ENCODE measurements around the gene UNC5C. TPM values are rescaled to one million over a fixed set of nuclear protein-coding genes. Genes with fewer than 3 reads are reported as not detected.

UNC5C gene
- total RNA-seq, 1 donor from 2014 or later = 0.35 TPM

DNA sequence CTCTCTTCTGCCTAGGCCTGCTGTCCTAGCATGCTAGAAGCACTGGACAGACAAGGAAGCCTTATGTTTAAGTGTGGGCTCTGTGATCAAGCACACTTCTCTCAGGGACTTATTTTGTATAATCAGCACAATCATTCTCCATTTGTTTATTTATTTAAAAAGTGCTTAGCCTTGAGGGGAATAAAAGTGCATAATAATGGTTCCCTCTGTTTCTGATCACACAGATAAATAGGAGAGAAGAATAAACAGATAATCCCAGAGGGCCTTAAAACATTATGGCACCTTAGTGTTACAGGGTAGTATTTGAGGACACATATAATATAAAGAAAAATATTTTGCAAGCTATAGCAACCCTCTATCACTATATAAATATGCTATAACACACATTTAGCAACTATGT lies 146.5 kb downstream of the UNC5C start:
- DNase-seq (ENCODE audit: low spot score) = no peak

GRCh38 chr4:95398217-95398616 lies 150.6 kb downstream of the UNC5C start:
- no peak for DNase-seq (ENCODE audit: low spot score)

DNA sequence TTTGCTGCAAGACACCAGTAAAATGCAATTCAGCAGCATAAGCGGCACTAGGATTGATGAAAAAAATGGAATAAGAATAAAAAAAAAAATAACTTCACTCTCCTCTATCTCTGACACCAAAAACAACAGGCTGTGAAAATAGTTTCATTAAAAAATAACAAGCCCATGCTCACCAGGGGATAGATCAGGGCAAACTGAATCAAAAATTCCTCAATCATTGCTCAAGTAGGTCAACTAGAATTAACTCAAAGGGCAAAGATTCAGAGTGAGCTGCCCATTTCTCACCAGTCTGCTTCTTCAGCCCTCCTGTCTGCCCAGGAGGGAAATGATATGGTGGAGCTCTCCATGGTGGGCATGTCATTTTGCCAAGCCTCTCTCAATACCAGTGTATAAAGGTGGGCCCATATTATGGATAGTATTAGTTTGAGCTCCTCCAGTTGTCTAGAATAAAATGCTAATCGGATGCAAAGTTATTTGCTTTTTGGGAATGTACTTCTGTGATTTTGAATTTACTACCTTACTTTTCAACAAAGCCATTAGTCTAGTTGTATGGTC lies 153.9 kb downstream of the UNC5C start:
- no peak for DNase-seq (ENCODE audit: low spot score)

- DNase-seq (ENCODE audit: low spot score) = no peak
Measured at GRCh38 chr4:95393821-95394220, 155.0 kb downstream of the UNC5C start.

DNA sequence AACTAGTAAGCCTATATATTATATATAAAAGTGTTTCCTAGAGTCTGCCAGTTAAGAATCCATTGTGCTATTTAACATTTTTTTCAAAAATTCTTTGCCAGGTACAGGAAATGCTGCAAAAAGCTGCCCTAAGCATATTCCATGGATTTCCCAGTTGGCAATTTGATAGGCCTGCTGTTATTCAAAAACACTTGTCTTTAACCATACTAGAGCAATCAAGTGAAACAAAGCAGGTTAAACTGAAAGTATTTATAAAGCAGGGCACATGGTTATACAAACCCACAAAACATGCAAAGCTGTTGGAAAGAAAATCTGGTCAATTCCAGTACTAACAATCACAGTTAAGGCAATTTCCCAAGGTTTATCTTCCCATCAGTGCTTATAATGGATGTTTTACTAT lies 159.9 kb downstream of the UNC5C start:
- DNase-seq (ENCODE audit: low spot score) = no peak

- no peak for DNase-seq (ENCODE audit: low spot score)
Measured at GRCh38 chr4:95387719-95388118, 161.1 kb downstream of the UNC5C start.

DNA sequence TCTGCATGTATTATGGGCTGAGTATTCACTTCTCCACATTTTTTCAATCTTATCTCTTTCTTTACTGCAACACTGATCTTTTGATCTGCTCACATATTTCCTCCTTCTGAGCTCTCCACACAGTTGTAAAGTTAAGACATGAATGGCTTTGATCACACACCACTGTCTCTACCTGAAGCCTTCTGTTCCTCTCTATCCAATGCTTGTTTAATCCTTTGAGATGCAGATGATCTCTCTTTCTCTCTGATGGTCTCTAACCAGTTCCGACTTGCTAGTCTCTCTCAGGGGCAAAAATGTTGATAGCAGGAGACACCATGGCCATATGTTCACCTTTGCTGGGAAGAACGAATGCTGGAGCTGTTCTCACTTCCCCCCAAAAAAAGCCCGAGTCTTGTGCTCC lies 162.4 kb downstream of the UNC5C start:
- DNase-seq (ENCODE audit: low spot score) = no peak

DNA sequence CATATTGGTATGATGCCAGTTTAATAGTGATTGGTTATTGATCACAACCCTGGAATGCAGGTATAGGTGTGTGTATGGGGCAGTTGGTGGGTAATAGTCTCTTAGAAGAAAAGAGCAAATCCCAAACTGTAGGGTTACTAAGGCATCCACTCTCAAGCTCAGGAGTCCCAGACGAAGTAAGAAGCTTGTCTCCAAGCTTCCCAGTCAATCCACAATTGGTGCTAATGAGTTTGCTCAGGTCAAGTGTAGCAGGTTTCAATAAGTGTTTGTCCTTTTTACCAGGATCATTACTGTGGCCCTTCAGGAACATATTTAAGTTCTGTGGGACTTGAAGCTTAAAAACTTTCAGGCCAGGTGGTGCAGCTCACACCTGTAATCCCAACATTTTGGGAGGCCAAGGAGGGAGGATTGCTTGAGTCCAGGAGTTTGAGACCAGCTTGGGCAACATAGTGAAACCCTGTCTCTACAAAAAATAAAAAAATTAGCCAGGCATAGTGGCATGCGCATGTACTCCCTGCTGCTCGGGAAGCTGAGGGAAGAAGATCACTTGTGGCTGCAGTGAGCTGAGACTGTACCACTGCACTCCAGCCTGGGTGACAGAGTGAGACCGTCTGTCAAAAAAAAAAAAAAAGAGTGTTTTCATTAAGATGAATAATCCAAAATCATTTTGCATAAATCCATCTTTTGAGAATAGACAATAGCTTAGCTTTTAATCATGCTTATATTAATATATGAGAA lies 166.8 kb downstream of the UNC5C start:
- no peak for DNase-seq (ENCODE audit: low spot score)

DNA sequence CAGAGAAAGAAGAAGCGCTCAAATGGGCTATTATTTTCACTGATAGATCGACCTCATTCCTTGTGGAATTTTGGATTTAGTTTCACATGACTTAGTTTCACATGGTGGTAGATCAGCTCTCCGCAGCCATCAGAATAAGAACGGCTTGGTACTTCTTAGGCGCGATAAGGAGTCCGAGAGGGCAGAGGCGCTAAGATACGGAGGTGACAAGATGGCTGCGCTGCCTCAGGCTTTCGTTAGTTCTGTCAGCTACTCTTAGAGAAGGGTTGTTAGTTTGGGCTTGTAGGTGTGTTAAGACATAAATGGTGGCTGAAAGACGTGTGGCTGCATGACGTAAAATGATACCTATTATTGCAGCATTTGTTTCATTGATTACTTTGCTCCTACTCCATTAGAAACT lies 169.1 kb downstream of the UNC5C start:
- DNase-seq (ENCODE audit: low spot score) = no peak

- DNase-seq (ENCODE audit: low spot score) = no peak
Measured at GRCh38 chr4:95377366-95377900, 171.3 kb downstream of the UNC5C start.

- no peak for DNase-seq (ENCODE audit: low spot score)
Measured at GRCh38 chr4:95371476-95372224, 177.1 kb downstream of the UNC5C start.

DNA sequence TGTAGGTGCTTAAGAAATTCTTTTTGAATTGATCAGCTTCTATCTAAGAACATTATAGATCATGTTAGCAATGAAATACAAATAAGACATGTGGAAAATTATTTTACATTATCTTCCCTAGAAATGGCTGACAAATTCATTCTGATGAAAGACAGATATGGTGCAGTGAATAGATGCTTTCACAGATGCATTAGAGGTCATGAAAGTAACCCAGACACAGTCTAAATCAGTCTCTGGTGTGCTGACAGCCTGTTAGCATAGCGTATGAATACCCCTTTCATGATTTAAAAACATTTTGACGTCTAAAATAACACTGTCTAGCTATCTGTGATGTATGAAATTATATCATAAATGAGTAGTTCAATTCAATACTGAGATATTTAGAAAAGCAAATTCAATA lies 180.9 kb downstream of the UNC5C start:
- no peak for DNase-seq (ENCODE audit: low spot score)

GRCh38 chr4:95363966-95364365 lies 184.8 kb downstream of the UNC5C start:
- no peak for DNase-seq (ENCODE audit: low spot score)

- no peak for DNase-seq (ENCODE audit: low spot score)
Measured at GRCh38 chr4:95363559-95363925, 185.2 kb downstream of the UNC5C start.

- DNase-seq (ENCODE audit: low spot score) = no peak
Measured at GRCh38 chr4:95362906-95363558, 185.7 kb downstream of the UNC5C start.

DNA sequence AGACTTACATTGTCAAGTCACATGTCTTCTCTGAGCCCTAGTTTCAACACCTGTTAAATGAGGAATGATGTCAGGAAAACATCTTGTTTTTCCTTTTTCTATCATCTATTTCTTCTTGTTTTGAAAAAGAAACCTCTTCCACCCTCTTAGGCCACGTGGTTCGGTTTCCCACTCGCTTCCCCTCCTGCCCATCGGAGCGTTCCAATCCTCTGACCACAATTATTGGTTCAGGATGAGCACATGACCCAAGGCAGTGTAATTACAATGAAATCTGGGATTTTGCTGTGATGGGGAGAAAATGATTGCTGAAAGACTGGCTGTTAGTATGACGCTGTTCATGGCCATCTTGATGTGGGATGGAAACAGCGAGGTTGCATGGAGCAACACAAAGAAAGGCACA lies 186.7 kb downstream of the UNC5C start:
- no peak for DNase-seq (ENCODE audit: low spot score)

GRCh38 chr4:95361696-95361965 lies 187.1 kb downstream of the UNC5C start:
- no peak for DNase-seq (ENCODE audit: low spot score)

GRCh38 chr4:95360906-95361695 lies 187.7 kb downstream of the UNC5C start:
- DNase-seq (ENCODE audit: low spot score) = no peak

- DNase-seq (ENCODE audit: low spot score) = no peak
Measured at GRCh38 chr4:95360256-95360903, 188.4 kb downstream of the UNC5C start.

DNA sequence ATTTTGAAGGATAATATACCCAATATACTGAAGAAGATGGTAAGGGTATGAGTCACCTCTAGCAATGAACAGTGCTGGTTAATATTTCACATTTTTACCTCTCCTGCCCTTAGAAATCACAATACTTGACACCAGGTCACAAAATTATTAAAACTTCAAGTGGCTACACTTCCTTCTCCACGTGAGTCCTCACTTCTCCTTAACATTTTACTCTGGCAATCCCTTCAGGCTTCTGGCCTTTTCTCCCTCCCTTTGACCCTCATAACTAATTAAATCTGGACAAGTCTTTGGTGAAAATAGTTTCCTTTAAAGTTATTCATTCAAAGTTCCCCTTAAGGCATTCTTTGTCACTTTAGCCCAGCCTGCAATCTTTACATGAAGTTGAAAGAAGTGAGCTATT lies 190.4 kb downstream of the UNC5C start:
- DNase-seq (ENCODE audit: low spot score) = no peak

GRCh38 chr4:95355021-95355420 lies 193.8 kb downstream of the UNC5C start:
- no peak for DNase-seq (ENCODE audit: low spot score)
